ENCODE measurements around the gene ZFAND4.

GRCh38 chr10:45646384-45647050 is 26.1 kb downstream of the ZFAND4 start:
- TF ChIP-seq MAX (IDR thresholded peaks at IDR 0.05) (no peak), CTCF (IDR thresholded peaks at IDR 0.05; ENCODE audit: low read depth, low read length, missing input control) (no peak), ATF3 (IDR thresholded peaks at IDR 0.05) (no peak), EGR1 (IDR thresholded peaks at IDR 0.05; ENCODE audit: low read depth in 2 of 2) (no peak), JUND (IDR thresholded peaks at IDR 0.05) (no peak), HNF4G (IDR thresholded peaks at IDR 0.05) (no peak), TAF1 (conservative IDR thresholded peaks at IDR 0.05) (no peak), NR2F2 (IDR thresholded peaks at IDR 0.05) (no peak), GABPA (IDR thresholded peaks at IDR 0.05 in 1 of 2, conservative IDR thresholded peaks at IDR 0.05 in 1 of 2) (no peak), ZBTB33 (IDR thresholded peaks at IDR 0.05) (no peak)

Measured in liver (tissue), 3 donors.